GM12892 (cell line): ENCODE data around the gene SMIM1.

Experiments
- POLR2A ChIP-seq: IDR thresholded peaks from 2 replicates; pipeline ENCODE4 v1.6.1; 2011; ENCODE audit warnings: low read depth, low read length, control low read depth
- POLR2AphosphoS5 ChIP-seq: IDR thresholded peaks from 2 replicates; pipeline ENCODE4 v1.6.1; 2011; ENCODE audit warnings: low read depth, low read length, control low read depth

- no peak for TF ChIP-seq POLR2A
- no peak for TF ChIP-seq POLR2AphosphoS5
Observed at GRCh38 chr1:3825356-3825755, 52.8 kb downstream of the SMIM1 start.
